HAP-1 (cell line): ENCODE measurements around the gene GFI1.
"Not testable (repeated sequence)": the region's sequence is repeated elsewhere in the genome, so short reads cannot be mapped to it uniquely, and the experiment has no call there.

Experiments
- DNase-seq, 2 experiments: peaks; one replicate each; pipeline ENCODE4 v3.0.0-alpha.2; 2016 to 2020; ENCODE audit warnings: low spot score in 2 of 2
- H3K27me3 ChIP-seq: fragments of 250-450 bp; sonication (Bioruptor Pico); 2 replicates; pipeline ENCODE4 v1.5.1; 2020; ENCODE audit warnings: low read depth, mild to moderate bottlenecking, moderate library complexity
- H3K36me3 ChIP-seq: fragments of 250-450 bp; sonication (Bioruptor Pico); replicated peaks from 2 replicates; pipeline ENCODE4 v1.5.1; 2020; ENCODE audit warnings: mild to moderate bottlenecking
- H3K4me1 ChIP-seq: fragments of 250-450 bp; sonication (Bioruptor Pico); 2 replicates; pipeline ENCODE4 v1.5.1; 2020; ENCODE audit warnings: mild to moderate bottlenecking
- H3K4me3 ChIP-seq: fragments of 250-450 bp; sonication (Bioruptor Pico); 2 replicates; pipeline ENCODE4 v1.5.1; 2020; ENCODE audit warnings: mild to moderate bottlenecking, moderate library complexity
- H3K9me3 ChIP-seq: fragments of 250-450 bp; sonication (Bioruptor Pico); 2 replicates; pipeline ENCODE4 v1.5.1; 2020; ENCODE audit warnings: mild to moderate bottlenecking, moderate library complexity
- in situ Hi-C: fragments of 300-500 bp; cut with MboI; formaldehyde crosslinking; loops from 3 replicates; pipeline ENCODE4 v1.14.3; 2020; ENCODE audit warnings: low sequenced_read_pairs, inconsistent platforms, mixed read lengths

Gene GFI1

DNA sequence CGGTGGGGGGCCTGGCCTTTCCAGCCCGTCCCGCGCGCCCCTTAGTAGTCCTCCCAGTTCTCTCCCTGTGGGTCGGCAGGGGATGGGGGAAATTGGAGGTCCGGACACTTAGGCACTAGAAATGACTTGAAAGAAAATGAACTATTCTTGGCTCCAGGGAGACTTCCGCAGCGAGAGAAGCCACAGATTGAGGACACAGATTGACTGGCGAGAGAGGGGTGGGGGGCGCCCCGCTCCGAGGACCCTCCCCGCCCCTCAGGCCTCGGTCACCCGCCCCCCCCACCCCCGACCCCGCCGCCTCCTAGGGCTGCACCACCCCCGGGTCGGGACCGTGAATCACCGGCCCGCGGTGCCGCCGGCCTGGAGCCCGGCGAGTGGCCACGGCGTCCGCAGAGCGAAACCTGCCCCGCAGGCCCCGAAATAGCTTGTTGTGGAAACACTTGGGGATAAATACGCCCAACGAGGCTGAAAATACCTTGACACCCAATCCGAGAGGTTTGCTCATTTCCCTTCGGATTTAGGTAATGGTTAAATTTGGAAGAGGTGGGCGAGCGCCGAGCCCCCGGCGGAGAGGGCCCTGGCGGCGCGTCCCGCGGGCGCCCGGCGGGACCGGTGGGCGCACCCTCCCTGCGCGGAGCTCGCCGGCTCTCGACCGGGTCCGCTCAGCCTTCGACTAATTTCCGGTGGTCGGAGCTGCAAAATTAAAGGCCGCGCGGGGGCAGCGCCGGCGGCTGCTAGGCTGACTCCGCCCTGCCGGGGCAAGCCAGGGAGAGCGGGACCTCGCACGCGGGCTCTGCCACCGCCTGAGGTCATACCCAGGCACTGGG is at the start of gene GFI1:
GFI1 (minus strand) TSS at position 675 of the 827 bp plus-strand sequence. CDS start 3,438 bp downstream, outside the sequence.
- Histone ChIP-seq H3K36me3 (no peaks in the 10 kb centered on the region), H3K27me3 (peaks cover 35% of the 10 kb centered on the region), H3K4me1 (peaks cover 13% of the 10 kb centered on the region), H3K9me3 (no peaks in the 10 kb centered on the region), H3K4me3 (peak within 1 kb of the TSS; percentile 50)
- peak; percentile 27 to 69 for DNase-seq
- in situ Hi-C loops, result no loop called here

DNA sequence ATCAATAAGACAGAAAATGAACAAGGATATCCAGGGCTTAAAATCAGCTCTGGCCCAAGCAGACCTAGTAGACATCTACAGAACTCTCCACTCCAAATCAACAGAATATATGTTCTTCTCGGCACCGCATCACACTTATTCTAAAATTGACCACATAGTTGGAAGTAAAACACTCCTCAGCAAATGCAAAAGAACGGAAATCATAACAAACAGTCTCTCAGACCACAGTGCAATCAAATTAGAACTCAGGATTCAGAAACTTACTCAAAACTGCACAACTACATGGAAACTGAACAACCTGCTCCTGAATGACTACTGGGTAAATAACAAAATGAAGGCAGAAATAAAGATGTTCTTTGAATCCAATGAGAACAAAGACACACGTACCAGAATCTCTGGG is 45.6 kb upstream of the GFI1 start:
- H3K4me3 ChIP-seq, DNase-seq, in situ Hi-C loops, H3K36me3 ChIP-seq, H3K9me3 ChIP-seq, H3K27me3 ChIP-seq, H3K4me1 ChIP-seq: not testable (repeated sequence)

GRCh38 chr1:92531939-92532338 is 45.2 kb upstream of the GFI1 start:
- H3K36me3 ChIP-seq, in situ Hi-C loops, H3K4me1 ChIP-seq, H3K9me3 ChIP-seq, H3K27me3 ChIP-seq, H3K4me3 ChIP-seq, DNase-seq: not testable (repeated sequence)

DNA sequence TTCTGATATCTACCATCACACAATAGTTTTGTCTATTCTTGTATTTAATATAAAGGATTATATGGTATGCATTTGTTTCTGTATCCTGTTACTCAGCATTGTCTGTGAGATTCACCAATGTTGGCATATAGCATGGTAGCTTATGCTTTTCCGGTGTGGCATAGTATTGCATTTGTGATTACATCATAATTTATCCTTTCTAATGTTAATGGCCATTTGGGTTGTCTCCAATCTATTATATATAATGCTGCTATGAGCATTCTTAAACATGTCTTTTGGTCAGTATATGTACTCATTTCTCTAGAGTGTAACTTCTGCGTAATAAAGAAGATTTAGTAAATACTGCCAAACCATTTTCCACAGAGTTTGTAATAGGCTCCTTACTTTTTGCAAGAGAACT is 40.9 kb upstream of the GFI1 start:
- no peaks in the 10 kb centered on the region for H3K36me3 ChIP-seq
- H3K27me3 ChIP-seq, result no peaks in the 10 kb centered on the region
- no peak overlapping the region for H3K4me3 ChIP-seq
- no peaks in the 10 kb centered on the region for H3K9me3 ChIP-seq
- no peaks in the 10 kb centered on the region for H3K4me1 ChIP-seq
- in situ Hi-C loops, result no loop called here
- no peak for DNase-seq

DNA sequence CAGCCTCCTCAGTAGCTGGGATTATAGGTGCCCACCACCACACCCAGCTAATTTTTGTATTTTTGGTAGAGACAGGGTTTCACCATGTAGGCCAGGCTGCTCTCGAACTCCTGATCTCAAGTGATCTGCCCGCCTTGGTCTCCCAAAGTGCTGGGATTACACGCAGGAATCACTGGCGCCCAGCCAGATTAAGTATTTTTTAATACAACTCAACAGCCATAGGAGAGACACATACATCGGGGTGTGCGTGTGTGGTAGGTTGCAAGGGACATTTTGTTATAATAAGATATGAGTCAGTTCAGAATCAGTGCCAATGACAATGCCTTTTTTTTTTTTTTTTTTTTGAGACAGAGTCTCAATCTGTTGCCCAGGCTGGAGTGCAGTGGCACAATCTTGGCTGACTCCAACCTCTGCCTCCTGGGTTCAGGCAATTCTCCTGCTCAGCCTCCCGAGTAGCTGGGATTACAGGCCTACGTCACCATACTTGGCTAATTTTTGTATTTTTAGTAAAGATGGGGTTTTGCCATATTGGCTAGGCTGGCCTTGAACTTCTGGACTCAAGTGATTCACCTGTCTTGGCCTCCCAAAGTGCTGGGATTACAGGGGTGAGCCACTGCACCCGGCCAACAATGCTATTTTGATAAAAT is 38.3 kb upstream of the GFI1 start:
- H3K36me3 ChIP-seq, DNase-seq, H3K27me3 ChIP-seq, H3K4me1 ChIP-seq, H3K9me3 ChIP-seq, in situ Hi-C loops, H3K4me3 ChIP-seq: not testable (repeated sequence)

GRCh38 chr1:92519043-92519442 is 32.3 kb upstream of the GFI1 start:
- H3K27me3 ChIP-seq, result no peaks in the 10 kb centered on the region
- in situ Hi-C loops, result no loop called here

GRCh38 chr1:92516574-92516973 is 29.8 kb upstream of the GFI1 start:
- Histone ChIP-seq H3K4me3 (no peak overlapping the region), H3K27me3 (no peaks in the 10 kb centered on the region), H3K36me3 (no peaks in the 10 kb centered on the region; the same call in 1 of the 2 replicates), H3K9me3 (no peaks in the 10 kb centered on the region), H3K4me1 (peaks cover 9% of the 10 kb centered on the region)
- peak in 1 of 2 experiments; percentile 17 for DNase-seq
- in situ Hi-C loops, result no loop called here

More at GRCh38 chr1:92519043-92519442, 32.3 kb upstream of the GFI1 start:
- H3K9me3 ChIP-seq, result no peaks in the 10 kb centered on the region
- no peak overlapping the region for H3K4me3 ChIP-seq
- peaks cover 9% of the 10 kb centered on the region for H3K4me1 ChIP-seq
- DNase-seq, result no peak
- H3K36me3 ChIP-seq, result no peaks in the 10 kb centered on the region; the same call in 1 of the 2 replicates

DNA sequence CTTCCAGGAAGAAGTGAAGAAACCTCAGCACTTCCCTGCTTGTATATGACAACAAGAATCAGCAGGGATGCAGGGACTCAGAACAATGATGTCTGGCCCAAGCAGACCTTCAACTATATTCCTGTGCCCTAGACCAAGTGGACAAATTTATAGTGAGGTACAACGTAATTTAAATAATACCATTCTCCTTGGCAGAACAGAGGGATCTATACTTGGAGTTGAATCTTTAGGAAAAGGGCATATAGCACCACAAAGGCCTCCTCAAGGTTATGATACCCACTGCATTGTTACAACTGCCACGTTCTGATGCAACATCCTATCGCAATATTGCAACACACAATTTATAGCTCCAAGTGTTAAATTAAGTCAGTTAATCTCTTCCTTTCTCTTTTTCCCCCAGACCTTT is 29.1 kb upstream of the GFI1 start:
- no peaks in the 10 kb centered on the region for H3K27me3 ChIP-seq
- in situ Hi-C loops, result no loop called here
- H3K9me3 ChIP-seq, result no peaks in the 10 kb centered on the region
- H3K36me3 ChIP-seq, result no peaks in the 10 kb centered on the region; the same call in 1 of the 2 replicates
- no peak for DNase-seq
- H3K4me1 ChIP-seq, result peaks cover 9% of the 10 kb centered on the region
- no peak overlapping the region for H3K4me3 ChIP-seq

DNA sequence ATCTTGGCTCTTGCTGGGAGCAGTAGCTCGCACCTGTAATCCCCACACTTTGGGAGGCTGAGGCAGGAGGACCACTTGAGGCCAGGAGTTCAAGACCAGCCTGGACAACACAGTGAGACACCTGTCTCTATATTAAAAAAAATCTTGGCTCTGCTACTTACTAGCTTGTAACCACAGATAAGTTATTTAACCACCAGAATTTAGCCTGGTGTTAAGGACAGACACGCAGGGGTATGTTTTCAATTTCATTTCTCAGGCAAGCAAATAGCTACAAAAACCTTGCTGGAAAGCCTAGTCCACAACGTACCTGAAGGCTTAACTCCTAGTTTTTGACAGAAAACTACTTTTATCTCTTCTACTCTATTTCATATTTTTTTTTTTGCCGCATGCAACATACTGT is 24.8 kb upstream of the GFI1 start:
- Histone ChIP-seq H3K4me3 (no peak overlapping the region), H3K36me3 (no peaks in the 10 kb centered on the region; the same call in 1 of the 2 replicates), H3K9me3 (no peaks in the 10 kb centered on the region), H3K4me1 (peaks cover 5% of the 10 kb centered on the region; the same call in 1 of the 2 replicates), H3K27me3 (no peaks in the 10 kb centered on the region)
- DNase-seq, result no peak
- in situ Hi-C loops, result no loop called here

GRCh38 chr1:92509619-92510018 is 22.9 kb upstream of the GFI1 start:
- Histone ChIP-seq H3K9me3 (no peaks in the 10 kb centered on the region), H3K36me3 (no peaks in the 10 kb centered on the region), H3K4me1 (no peaks in the 10 kb centered on the region), H3K4me3 (no peak overlapping the region), H3K27me3 (no peaks in the 10 kb centered on the region)
- DNase-seq, result no peak
- in situ Hi-C loops, result no loop called here

GRCh38 chr1:92505015-92505692 is 18.4 kb upstream of the GFI1 start:
- in situ Hi-C loops, result no loop called here
- Histone ChIP-seq H3K27me3 (no peaks in the 10 kb centered on the region), H3K4me3 (no peak overlapping the region)

DNA sequence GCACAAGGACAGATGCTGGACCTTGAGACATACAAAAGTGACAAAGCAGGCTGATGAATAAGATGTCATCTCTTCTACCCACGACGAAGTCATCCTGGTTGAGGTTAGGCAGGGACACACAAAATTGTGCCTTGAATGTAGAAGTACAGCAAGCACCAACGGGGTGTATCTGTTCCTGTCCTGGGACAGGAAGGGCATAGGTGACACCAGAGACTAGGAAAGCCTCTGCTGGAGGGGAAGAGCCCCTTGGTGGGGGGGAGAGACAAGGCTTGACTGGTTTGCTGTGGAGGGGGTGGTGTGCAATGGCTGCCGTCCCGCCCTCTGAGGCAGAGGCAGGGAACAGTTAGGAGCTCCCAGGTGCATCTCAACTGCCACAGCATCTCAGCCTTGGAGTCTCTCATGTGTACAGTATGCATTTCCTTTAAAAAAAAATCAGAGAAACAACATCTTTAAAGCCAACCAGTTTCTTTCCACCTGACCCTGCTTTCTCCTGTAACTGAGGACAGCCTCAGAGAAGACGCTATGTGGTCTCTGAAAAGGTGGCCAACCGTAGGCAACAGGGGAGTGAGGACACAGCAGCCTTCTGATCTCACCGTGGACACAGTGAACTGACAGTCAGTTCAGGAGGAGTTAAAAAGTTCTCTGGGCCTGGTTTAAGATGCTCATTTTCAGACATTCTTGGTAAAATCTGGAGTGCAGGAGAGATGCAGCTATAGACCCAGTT is 17.7 kb upstream of the GFI1 start:
- in situ Hi-C loops, result no loop called here
- DNase-seq, result no peak
- no peak overlapping the region for H3K4me3 ChIP-seq

More at GRCh38 chr1:92505015-92505692, 18.4 kb upstream of the GFI1 start:
- Histone ChIP-seq H3K4me1 (no peaks in the 10 kb centered on the region), H3K9me3 (no peaks in the 10 kb centered on the region), H3K36me3 (no peaks in the 10 kb centered on the region)
- no peak for DNase-seq

GRCh38 chr1:92503926-92504285 is 17.2 kb upstream of the GFI1 start:
- H3K27me3 ChIP-seq, result no peaks in the 10 kb centered on the region
- H3K9me3 ChIP-seq, result no peaks in the 10 kb centered on the region
- no peak for DNase-seq
- in situ Hi-C loops, result no loop called here
- H3K4me1 ChIP-seq, result no peaks in the 10 kb centered on the region
- no peaks in the 10 kb centered on the region for H3K36me3 ChIP-seq
- H3K4me3 ChIP-seq, result no peak overlapping the region

More for the DNA sequence above, 17.7 kb upstream of the GFI1 start:
- H3K9me3 ChIP-seq, result no peaks in the 10 kb centered on the region
- no peaks in the 10 kb centered on the region for H3K27me3 ChIP-seq
- H3K36me3 ChIP-seq, result no peaks in the 10 kb centered on the region
- H3K4me1 ChIP-seq, result no peaks in the 10 kb centered on the region
